Measurements from ENCODE around the gene ZNF107.
A peak's percentile ranks its signal among the peaks of the same experiment; 100 is the strongest.

ZNF107 gene

GRCh38 chr7:64665980-64666662 is at the start of gene ZNF107:
Gene ZNF107 (plus strand): TSS chr7:64666133. CDS start chr7:64666283, 150 bp downstream.
- peak; percentile 89 for DNase-seq (ENCODE audit: low read depth)
- TF ChIP-seq, protein P1, sequence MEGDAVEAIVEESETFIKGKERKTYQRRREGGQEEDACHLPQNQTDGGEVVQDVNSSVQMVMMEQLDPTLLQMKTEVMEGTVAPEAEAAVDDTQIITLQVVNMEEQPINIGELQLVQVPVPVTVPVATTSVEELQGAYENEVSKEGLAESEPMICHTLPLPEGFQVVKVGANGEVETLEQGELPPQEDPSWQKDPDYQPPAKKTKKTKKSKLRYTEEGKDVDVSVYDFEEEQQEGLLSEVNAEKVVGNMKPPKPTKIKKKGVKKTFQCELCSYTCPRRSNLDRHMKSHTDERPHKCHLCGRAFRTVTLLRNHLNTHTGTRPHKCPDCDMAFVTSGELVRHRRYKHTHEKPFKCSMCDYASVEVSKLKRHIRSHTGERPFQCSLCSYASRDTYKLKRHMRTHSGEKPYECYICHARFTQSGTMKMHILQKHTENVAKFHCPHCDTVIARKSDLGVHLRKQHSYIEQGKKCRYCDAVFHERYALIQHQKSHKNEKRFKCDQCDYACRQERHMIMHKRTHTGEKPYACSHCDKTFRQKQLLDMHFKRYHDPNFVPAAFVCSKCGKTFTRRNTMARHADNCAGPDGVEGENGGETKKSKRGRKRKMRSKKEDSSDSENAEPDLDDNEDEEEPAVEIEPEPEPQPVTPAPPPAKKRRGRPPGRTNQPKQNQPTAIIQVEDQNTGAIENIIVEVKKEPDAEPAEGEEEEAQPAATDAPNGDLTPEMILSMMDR (IDR thresholded peaks at IDR 0.05; ENCODE audit: control insufficient read depth, extremely low read depth, insufficient read depth): no peak
- H3K4me3 ChIP-seq (ENCODE audit: low read depth, low read length): peak within 1 kb of the TSS; percentile 93

DNA sequence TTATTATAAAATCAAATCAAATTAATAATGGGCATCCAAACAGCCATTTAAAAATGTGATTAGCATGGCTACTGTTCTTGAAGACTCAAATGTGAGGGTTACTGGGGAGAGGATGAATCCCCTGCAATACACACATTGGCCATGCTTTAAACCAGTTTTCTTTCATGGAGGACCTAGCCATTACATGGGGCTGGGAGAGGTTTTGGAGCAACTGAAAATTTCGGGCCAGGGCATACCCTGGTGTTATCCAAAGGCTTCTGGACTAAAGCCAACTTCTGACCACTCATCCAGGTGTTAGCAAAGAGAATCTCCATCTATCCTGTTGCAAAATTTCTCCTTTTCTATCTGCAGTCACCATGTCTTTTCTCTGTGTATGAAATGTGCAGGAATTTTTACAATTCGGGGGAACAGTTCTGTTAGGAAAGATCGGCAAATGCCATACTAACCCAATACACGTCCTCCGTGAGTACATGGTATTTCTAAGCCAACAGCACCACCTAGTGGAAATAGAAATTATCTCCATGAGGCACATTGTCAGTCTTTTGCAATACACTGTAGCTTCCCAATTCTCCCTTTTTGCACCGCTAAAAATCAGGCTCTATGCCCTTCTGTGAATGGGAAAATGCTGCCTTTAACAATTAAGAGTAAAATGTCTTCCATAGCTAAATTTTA is 47.0 kb upstream of the ZNF107 start:
- no peak overlapping the region for H3K4me3 ChIP-seq (ENCODE audit: low read depth, low read length)
- TF ChIP-seq, protein P1 (IDR thresholded peaks at IDR 0.05; ENCODE audit: control insufficient read depth, extremely low read depth, insufficient read depth): peak; percentile 66
- peak; percentile 61 for DNase-seq (ENCODE audit: low read depth)

GRCh38 chr7:64619705-64620104 is 46.2 kb upstream of the ZNF107 start:
- no peak overlapping the region for H3K4me3 ChIP-seq (ENCODE audit: low read depth, low read length)
- DNase-seq (ENCODE audit: low read depth): no peak
- TF ChIP-seq, protein P1 (IDR thresholded peaks at IDR 0.05; ENCODE audit: control insufficient read depth, extremely low read depth, insufficient read depth): no peak

DNA sequence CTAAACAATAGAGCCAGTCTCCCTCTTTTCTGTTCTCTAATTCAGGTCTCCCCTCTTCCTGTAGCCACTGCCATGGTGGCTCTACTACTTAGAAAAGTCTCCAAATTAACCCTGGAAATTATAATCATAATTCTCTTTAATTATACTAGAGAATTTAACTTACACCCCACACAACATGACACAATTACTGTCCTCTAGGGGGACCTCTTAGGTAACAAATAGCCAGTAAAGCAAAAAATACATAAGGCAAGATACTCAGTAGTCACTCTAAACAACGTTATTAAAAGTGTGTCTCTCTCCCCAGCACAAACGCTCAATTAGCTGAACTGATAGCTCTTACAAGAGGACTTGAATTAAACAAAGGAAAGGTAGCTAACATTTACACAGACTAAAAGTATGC is 44.3 kb upstream of the ZNF107 start:
- TF ChIP-seq, protein P1 (IDR thresholded peaks at IDR 0.05; ENCODE audit: control insufficient read depth, extremely low read depth, insufficient read depth): no peak
- no peak overlapping the region for H3K4me3 ChIP-seq (ENCODE audit: low read depth, low read length)
- DNase-seq (ENCODE audit: low read depth): no peak

- TF ChIP-seq, protein P1 (IDR thresholded peaks at IDR 0.05; ENCODE audit: control insufficient read depth, extremely low read depth, insufficient read depth): peak; percentile 55
- no peak overlapping the region for H3K4me3 ChIP-seq (ENCODE audit: low read depth, low read length)
- no peak for DNase-seq (ENCODE audit: low read depth)
These were observed 40.5 kb upstream of the ZNF107 start for GRCh38 chr7:64625114-64626082.

DNA sequence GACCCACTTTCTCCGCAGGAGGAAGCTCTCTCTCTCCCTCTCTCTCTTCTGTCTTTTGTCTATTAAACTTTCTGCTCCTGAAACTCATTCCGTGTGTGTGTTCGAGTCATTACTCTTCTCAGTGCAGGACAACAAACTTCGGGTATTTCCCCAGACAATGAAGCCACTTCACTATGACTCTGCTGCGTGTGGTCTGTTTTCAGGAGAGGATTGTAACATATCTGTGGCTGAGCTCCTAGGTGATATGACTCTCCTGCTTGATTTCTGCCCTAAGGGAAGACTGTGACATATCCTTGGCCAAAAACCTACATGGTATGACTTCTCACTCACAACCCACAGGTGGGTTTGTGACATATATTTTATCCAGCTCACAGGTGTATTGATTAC is 39.9 kb upstream of the ZNF107 start:
- TF ChIP-seq, protein P1 (IDR thresholded peaks at IDR 0.05; ENCODE audit: control insufficient read depth, extremely low read depth, insufficient read depth): no peak
- no peak overlapping the region for H3K4me3 ChIP-seq (ENCODE audit: low read depth, low read length)
- DNase-seq (ENCODE audit: low read depth): no peak

All from LNCaP clone FGC (cell line).